Stimulated activated naive B cell treated with anti-CD40 and anti-IgM and Interleukin-4, amounts not matched to agents 10 μg/mL and 1 μg/mL and 100 μg/mL, for 72 hours (primary cell): ENCODE data around the gene SFXN1.
"Not testable (repeated sequence)": the region's sequence is repeated elsewhere in the genome, so short reads cannot be mapped to it uniquely, and the experiment has no call there.

Experiments
- ATAC-seq, 2 donors: fragments of 150-1000 bp; cut with Tn5 transposase; replicated peaks; 2 replicates each; pipeline ENCODE4 v1.10.0; 2021; ENCODE audit warnings: moderate library complexity in 1 of 2
- DNase-seq: peaks from one replicate; pipeline ENCODE4 v3.0.0; 2021
- H3K27ac Mint-ChIP-seq: one replicate; pipeline ENCODE4 v1.8.0; 2022; ENCODE audit warnings: mild to moderate bottlenecking, mixed read lengths
- H3K27me3 Mint-ChIP-seq, 2 donors: one replicate each; pipeline ENCODE4 v1.8.0; 2022; ENCODE audit warnings: mixed read lengths in 2 of 2
- H3K36me3 Mint-ChIP-seq, 2 donors: one replicate each; pipeline ENCODE4 v1.8.0; 2022; ENCODE audit warnings: mixed read lengths in 2 of 2, mild to moderate bottlenecking in 1 of 2
- H3K4me1 Mint-ChIP-seq, 2 donors: one replicate each; pipeline ENCODE4 v1.8.0; 2022; ENCODE audit warnings: mixed read lengths in 2 of 2, mild to moderate bottlenecking in 1 of 2
- H3K4me3 Mint-ChIP-seq, 2 donors: one replicate each; pipeline ENCODE4 v1.8.0; 2022; ENCODE audit warnings: mild to moderate bottlenecking in 2 of 2, mixed read lengths in 2 of 2, moderate library complexity in 1 of 2
- H3K9me3 Mint-ChIP-seq, 2 donors: one replicate each; pipeline ENCODE4 v1.8.0; 2022; ENCODE audit warnings: mixed read lengths in 2 of 2, mild to moderate bottlenecking in 1 of 2

SFXN1 gene

GRCh38 chr5:175493726-175494125 lies 15.4 kb downstream of the SFXN1 start:
- no peak for DNase-seq
- Mint-ChIP-seq H3K9me3 (no peaks in the 10 kb centered on the region), H3K4me3 (no peak overlapping the region), H3K36me3 (peaks cover 35 to 56% of the 10 kb centered on the region in 2 donors), H3K27me3 (no peaks in the 10 kb centered on the region), H3K4me1 (peaks cover 8% of the 10 kb centered on the region in 2 donors), H3K27ac (no peak overlapping the region)
- no peak for ATAC-seq

DNA sequence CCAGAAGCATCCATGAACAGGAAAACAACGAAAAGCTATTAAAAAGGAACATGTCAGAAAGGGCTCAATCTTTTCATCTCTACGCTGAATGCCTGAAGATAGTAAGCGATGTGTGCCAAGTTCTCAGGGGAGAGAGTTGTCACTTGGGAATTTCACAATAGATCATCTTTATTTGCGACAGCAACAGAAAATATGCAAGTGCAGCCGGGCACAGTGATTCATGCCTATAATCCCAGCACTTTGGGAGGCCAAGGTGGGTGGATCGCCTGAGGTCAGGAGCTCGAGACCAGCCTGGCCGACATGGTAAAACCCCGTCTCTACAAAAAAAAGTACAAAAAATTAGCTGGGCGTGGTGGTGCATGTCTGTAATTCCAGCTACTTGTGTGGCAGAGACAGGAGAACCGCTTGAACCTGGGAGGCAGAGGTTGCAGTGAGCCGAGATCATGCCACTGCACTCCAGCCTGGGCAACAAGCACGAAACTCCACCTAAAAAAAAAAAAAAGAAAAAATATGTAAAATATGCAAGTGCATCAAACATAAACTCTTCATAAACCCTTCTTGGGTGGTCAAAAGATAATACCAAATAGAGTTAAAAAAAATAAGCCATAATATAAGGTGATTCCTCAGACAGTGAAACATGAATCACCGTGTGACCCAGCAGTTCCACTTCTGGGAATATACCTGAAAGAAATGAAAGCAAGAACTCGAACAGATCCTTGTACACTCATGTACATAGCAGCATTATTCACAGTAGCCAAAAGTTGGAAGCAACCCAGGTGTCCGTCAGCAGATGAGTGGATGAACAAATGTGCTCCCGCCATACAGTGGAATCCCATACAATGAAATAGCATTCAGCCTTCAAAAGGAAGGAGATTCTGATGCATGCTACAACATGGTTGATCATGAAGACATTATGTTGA lies 16.2 kb downstream of the SFXN1 start:
- ATAC-seq: no peak

GRCh38 chr5:175501759-175502158 lies 23.4 kb downstream of the SFXN1 start:
- ATAC-seq (no peak), DNase-seq (no peak)
- no peaks in the 10 kb centered on the region for H3K27me3 Mint-ChIP-seq
- H3K9me3 Mint-ChIP-seq: no peaks in the 10 kb centered on the region
- peaks cover 44 to 56% of the 10 kb centered on the region in 2 donors for H3K36me3 Mint-ChIP-seq
- H3K4me3 Mint-ChIP-seq: no peak overlapping the region
- H3K27ac Mint-ChIP-seq: no peak overlapping the region
- no peaks in the 10 kb centered on the region for H3K4me1 Mint-ChIP-seq

More for the DNA sequence above, 16.2 kb downstream of the SFXN1 start:
- Mint-ChIP-seq H3K27me3 (no peaks in the 10 kb centered on the region), H3K9me3 (no peaks in the 10 kb centered on the region), H3K4me3 (no peak overlapping the region), H3K27ac (no peak overlapping the region), H3K4me1 (peaks cover 4 to 5% of the 10 kb centered on the region in 2 donors), H3K36me3 (peaks cover 37 to 57% of the 10 kb centered on the region in 2 donors)
- no peak for DNase-seq

GRCh38 chr5:175507671-175508070 lies 29.3 kb downstream of the SFXN1 start:
- H3K36me3 Mint-ChIP-seq: peaks cover 33 to 46% of the 10 kb centered on the region in 2 donors
- not testable (repeated sequence) for ATAC-seq, H3K4me3 Mint-ChIP-seq, DNase-seq, H3K27me3 Mint-ChIP-seq, H3K9me3 Mint-ChIP-seq, H3K4me1 Mint-ChIP-seq, H3K27ac Mint-ChIP-seq

DNA sequence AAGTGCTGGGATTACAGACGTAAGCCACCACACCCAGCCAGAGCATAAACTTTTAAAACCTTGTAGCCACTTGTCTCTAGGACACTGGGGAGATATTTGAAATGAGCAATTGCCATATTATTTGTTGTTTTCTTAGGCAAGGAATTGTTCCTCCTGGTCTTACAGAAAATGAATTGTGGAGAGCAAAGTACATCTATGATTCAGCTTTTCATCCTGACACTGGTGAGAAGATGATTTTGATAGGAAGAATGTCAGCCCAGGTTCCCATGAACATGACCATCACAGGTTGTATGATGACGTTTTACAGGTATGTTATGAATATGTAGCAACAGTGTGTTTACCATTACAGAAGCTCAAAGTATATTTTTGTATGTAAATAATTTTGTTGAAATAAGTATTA lies 30.5 kb downstream of the SFXN1 start:
- no peak for DNase-seq
- H3K4me1 Mint-ChIP-seq: no peaks in the 10 kb centered on the region
- peaks cover 36 to 53% of the 10 kb centered on the region in 2 donors for H3K36me3 Mint-ChIP-seq
- no peaks in the 10 kb centered on the region for H3K9me3 Mint-ChIP-seq
- no peak for ATAC-seq
- no peak overlapping the region for H3K27ac Mint-ChIP-seq
- no peak overlapping the region for H3K4me3 Mint-ChIP-seq
- no peaks in the 10 kb centered on the region for H3K27me3 Mint-ChIP-seq

DNA sequence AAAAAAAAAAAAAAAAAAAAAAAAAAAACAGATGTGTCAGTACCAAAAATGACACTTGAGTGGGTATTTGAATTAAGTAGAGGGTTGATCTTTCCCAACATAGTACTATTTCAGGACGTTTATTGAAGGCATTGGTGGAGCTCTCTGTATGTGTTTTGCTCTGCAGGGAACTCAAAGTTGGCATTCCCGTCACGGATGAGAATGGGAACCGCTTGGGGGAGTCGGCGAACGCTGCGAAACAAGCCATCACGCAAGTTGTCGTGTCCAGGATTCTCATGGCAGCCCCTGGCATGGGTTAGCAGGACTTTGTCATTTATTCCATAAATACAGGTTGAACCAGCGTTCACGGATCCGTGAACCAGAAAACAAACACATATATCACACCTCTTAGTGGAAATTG lies 34.9 kb downstream of the SFXN1 start:
- H3K36me3 Mint-ChIP-seq: peaks cover 59 to 73% of the 10 kb centered on the region in 2 donors
- peaks cover 10 to 11% of the 10 kb centered on the region in 2 donors for H3K4me1 Mint-ChIP-seq
- ATAC-seq: no peak
- no peak overlapping the region for H3K4me3 Mint-ChIP-seq
- H3K9me3 Mint-ChIP-seq: peaks cover 5 to 11% of the 10 kb centered on the region in 2 donors
- no peak for DNase-seq
- no peaks in the 10 kb centered on the region for H3K27me3 Mint-ChIP-seq
- no peak overlapping the region for H3K27ac Mint-ChIP-seq

- H3K36me3 Mint-ChIP-seq: peaks cover 63 to 77% of the 10 kb centered on the region in 2 donors
- DNase-seq (no peak), ATAC-seq (no peak)
- no peak overlapping the region for H3K4me3 Mint-ChIP-seq
- H3K4me1 Mint-ChIP-seq: peaks cover 11 to 12% of the 10 kb centered on the region in 2 donors
- H3K27me3 Mint-ChIP-seq: no peaks in the 10 kb centered on the region
- peaks cover 8 to 15% of the 10 kb centered on the region in 2 donors for H3K9me3 Mint-ChIP-seq
- H3K27ac Mint-ChIP-seq: no peak overlapping the region
Observed at GRCh38 chr5:175513726-175514125, 35.4 kb downstream of the SFXN1 start.

- Mint-ChIP-seq H3K27ac (peak overlapping the region; percentile 92), H3K9me3 (peaks cover 11 to 16% of the 10 kb centered on the region in 2 donors), H3K4me3 (peak overlapping the region; percentile 10 to 54), H3K36me3 (peaks cover 70 to 82% of the 10 kb centered on the region in 2 donors), H3K27me3 (no peaks in the 10 kb centered on the region), H3K4me1 (peaks cover 11 to 12% of the 10 kb centered on the region in 2 donors)
- no peak for DNase-seq
- no peak for ATAC-seq
Observed at GRCh38 chr5:175516933-175517823, 38.8 kb downstream of the SFXN1 start.

- ATAC-seq (peak; percentile 92), DNase-seq (peak; percentile 41)
- peaks cover 11 to 16% of the 10 kb centered on the region in 2 donors for H3K9me3 Mint-ChIP-seq
- peak overlapping the region; percentile 92 for H3K27ac Mint-ChIP-seq
- no peaks in the 10 kb centered on the region for H3K27me3 Mint-ChIP-seq
- H3K4me1 Mint-ChIP-seq: peaks cover 11 to 12% of the 10 kb centered on the region in 2 donors
- peaks cover 69 to 79% of the 10 kb centered on the region in 2 donors for H3K36me3 Mint-ChIP-seq
- H3K4me3 Mint-ChIP-seq: peak overlapping the region; percentile 54 to 57
Observed at GRCh38 chr5:175517824-175518450, 39.6 kb downstream of the SFXN1 start.

GRCh38 chr5:175519006-175519405 lies 40.6 kb downstream of the SFXN1 start:
- peaks cover 11 to 16% of the 10 kb centered on the region in 2 donors for H3K9me3 Mint-ChIP-seq
- no peak overlapping the region for H3K27ac Mint-ChIP-seq
- DNase-seq: no peak
- peaks cover 63 to 75% of the 10 kb centered on the region in 2 donors for H3K36me3 Mint-ChIP-seq
- ATAC-seq: no peak
- no peaks in the 10 kb centered on the region for H3K27me3 Mint-ChIP-seq
- no peak overlapping the region for H3K4me3 Mint-ChIP-seq
- H3K4me1 Mint-ChIP-seq: peaks cover 11 to 12% of the 10 kb centered on the region in 2 donors

DNA sequence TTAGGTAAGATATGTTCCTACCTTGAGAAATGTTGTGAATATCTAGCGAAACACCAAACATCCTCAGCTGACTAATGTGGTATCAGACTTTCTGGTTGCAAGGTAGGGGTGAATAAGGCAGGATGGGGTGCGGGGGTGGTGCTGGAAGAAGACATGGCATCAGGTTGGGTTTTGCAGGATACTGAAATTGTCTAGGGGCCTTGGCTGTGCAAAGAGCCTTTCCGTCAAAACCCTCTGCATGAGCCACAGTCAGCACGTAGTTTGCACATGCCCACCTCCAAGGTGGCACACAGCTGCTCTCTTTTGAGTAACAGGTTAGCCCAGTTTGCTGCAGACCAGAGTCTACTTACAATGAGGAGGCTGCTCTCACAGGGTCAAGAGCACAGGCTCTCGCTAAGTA lies 42.0 kb downstream of the SFXN1 start:
- H3K36me3 Mint-ChIP-seq: peaks cover 56 to 75% of the 10 kb centered on the region in 2 donors
- H3K27ac Mint-ChIP-seq: no peak overlapping the region
- H3K9me3 Mint-ChIP-seq: peaks cover 11 to 16% of the 10 kb centered on the region in 2 donors
- no peak overlapping the region for H3K4me3 Mint-ChIP-seq
- no peak for ATAC-seq
- DNase-seq: no peak
- peaks cover 11 to 12% of the 10 kb centered on the region in 2 donors for H3K4me1 Mint-ChIP-seq
- no peaks in the 10 kb centered on the region for H3K27me3 Mint-ChIP-seq

- DNase-seq (no peak), ATAC-seq (no peak)
- Mint-ChIP-seq H3K4me3 (no peak overlapping the region), H3K9me3 (peaks cover 11 to 16% of the 10 kb centered on the region in 2 donors), H3K27ac (peak overlapping the region; percentile 9), H3K4me1 (peaks cover 11 to 12% of the 10 kb centered on the region in 2 donors), H3K36me3 (peaks cover 56 to 72% of the 10 kb centered on the region in 2 donors), H3K27me3 (no peaks in the 10 kb centered on the region)
Observed at GRCh38 chr5:175520873-175521272, 42.5 kb downstream of the SFXN1 start.

GRCh38 chr5:175521313-175521833 lies 43.0 kb downstream of the SFXN1 start:
- DNase-seq (no peak), ATAC-seq (no peak)
- Mint-ChIP-seq H3K4me1 (peaks cover 11 to 12% of the 10 kb centered on the region in 2 donors), H3K4me3 (no peak overlapping the region), H3K9me3 (peaks cover 11 to 16% of the 10 kb centered on the region in 2 donors), H3K27me3 (no peaks in the 10 kb centered on the region), H3K27ac (peak overlapping the region; percentile 9), H3K36me3 (peaks cover 57 to 72% of the 10 kb centered on the region in 2 donors)
